Measurements from ENCODE around the gene FNDC1. TPM values are rescaled to one million over a fixed set of nuclear protein-coding genes. Genes with fewer than 3 reads are reported as not detected.
"Not testable (repeated sequence)": the region's sequence is repeated elsewhere in the genome, so short reads cannot be mapped to it uniquely, and the experiment has no call there.

FNDC1 gene
- total and polyA plus RNA-seq, 2 donors (not counting 1 experiment from before 2014, with no cell fraction given), result under 0.01 to 0.03 TPM

DNA sequence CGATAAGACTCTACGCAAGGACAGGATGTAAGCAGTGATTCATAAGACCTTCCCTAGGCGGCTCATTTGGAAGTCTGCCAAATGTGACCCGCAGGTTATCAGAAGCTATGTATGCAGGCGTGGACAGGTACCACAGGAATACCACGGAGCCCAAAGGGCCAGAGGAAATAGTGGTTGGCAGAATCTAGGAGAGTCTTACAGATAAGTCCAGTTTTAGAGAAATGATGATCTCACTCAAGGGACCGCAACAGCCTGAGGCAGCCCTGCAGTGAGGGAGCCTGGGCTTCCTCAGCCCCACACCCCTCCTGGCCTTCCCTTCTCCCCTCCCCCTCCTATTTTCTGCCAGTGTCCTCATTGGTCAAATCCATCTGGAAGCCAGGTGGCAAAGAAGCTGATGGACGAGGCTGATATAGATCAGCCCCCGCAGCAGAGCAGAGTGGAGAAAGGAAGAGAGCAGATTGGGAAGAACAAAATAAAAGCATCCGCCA is 110.6 kb downstream of the FNDC1 start:
- TF ChIP-seq CTCF (conservative IDR thresholded peaks at IDR 0.05 in 1 of 2, IDR thresholded peaks at IDR 0.05 in 1 of 2; ENCODE audit: low read depth in 1 of 2, low read length in 2 of 2), result no peak
- no peak for TF ChIP-seq EZH2 (IDR thresholded peaks at IDR 0.05; ENCODE audit: low read length, missing control alignments)
- H4K20me1 ChIP-seq (ENCODE audit: control insufficient read depth, extremely low read depth, insufficient read depth, low read length), result no peaks in the 10 kb centered on the region
- no peaks in the 10 kb centered on the region for H3K27me3 ChIP-seq (ENCODE audit: control insufficient read depth, insufficient read depth, low read length)
- H3K79me2 ChIP-seq (ENCODE audit: control insufficient read depth, insufficient read depth, low read length), result no peaks in the 10 kb centered on the region
- no peak overlapping the region for H3K4me3 ChIP-seq (replicated peaks in 1 of 4; ENCODE audit: control extremely low read depth in 1 of 4, insufficient read depth in 1 of 4, low read depth in 3 of 4, low read length in 4 of 4)
- H3K9me3 ChIP-seq (ENCODE audit: control insufficient read depth, insufficient read depth, low read depth, low read length), result no peaks in the 10 kb centered on the region
- H3K4me2 ChIP-seq (ENCODE audit: extremely low read depth, insufficient read depth, low read length), result no peak overlapping the region
- no peak overlapping the region for H3K27ac ChIP-seq (ENCODE audit: insufficient read depth, low read length)
- no peak overlapping the region for H2AFZ ChIP-seq (ENCODE audit: low read length)
- H3K4me1 ChIP-seq (ENCODE audit: control insufficient read depth, extremely low read depth, insufficient read depth, low read length), result no peaks in the 10 kb centered on the region
- H3K9ac ChIP-seq (ENCODE audit: insufficient read depth, low read length), result no peak overlapping the region
- DNase-seq (ENCODE audit: low read depth in 2 of 2), result peak in 1 of 2 donors; percentile 46
- H3K36me3 ChIP-seq (ENCODE audit: control insufficient read depth, insufficient read depth, low read length), result no peaks in the 10 kb centered on the region

GRCh38 chr6:159282421-159282820 is 113.2 kb downstream of the FNDC1 start:
- no peaks in the 10 kb centered on the region for H3K4me1 ChIP-seq (ENCODE audit: control insufficient read depth, extremely low read depth, insufficient read depth, low read length)
- H3K9ac ChIP-seq (ENCODE audit: insufficient read depth, low read length), result no peak overlapping the region
- no peaks in the 10 kb centered on the region for H3K79me2 ChIP-seq (ENCODE audit: control insufficient read depth, insufficient read depth, low read length)
- no peak for DNase-seq (ENCODE audit: low read depth in 2 of 2)
- H3K27me3 ChIP-seq (ENCODE audit: control insufficient read depth, insufficient read depth, low read length), result no peaks in the 10 kb centered on the region
- H3K9me3 ChIP-seq (ENCODE audit: control insufficient read depth, insufficient read depth, low read depth, low read length), result no peaks in the 10 kb centered on the region
- no peak overlapping the region for H3K4me2 ChIP-seq (ENCODE audit: extremely low read depth, insufficient read depth, low read length)
- no peak overlapping the region for H3K27ac ChIP-seq (ENCODE audit: insufficient read depth, low read length)
- no peaks in the 10 kb centered on the region for H3K36me3 ChIP-seq (ENCODE audit: control insufficient read depth, insufficient read depth, low read length)
- TF ChIP-seq CTCF (conservative IDR thresholded peaks at IDR 0.05 in 1 of 2, IDR thresholded peaks at IDR 0.05 in 1 of 2; ENCODE audit: low read depth in 1 of 2, low read length in 2 of 2) (no peak), EZH2 (IDR thresholded peaks at IDR 0.05; ENCODE audit: low read length, missing control alignments) (no peak)
- H4K20me1 ChIP-seq (ENCODE audit: control insufficient read depth, extremely low read depth, insufficient read depth, low read length), result no peaks in the 10 kb centered on the region
- no peak overlapping the region for H3K4me3 ChIP-seq (replicated peaks in 1 of 4; ENCODE audit: control extremely low read depth in 1 of 4, insufficient read depth in 1 of 4, low read depth in 3 of 4, low read length in 4 of 4)
- H2AFZ ChIP-seq (ENCODE audit: low read length), result no peak overlapping the region

DNA sequence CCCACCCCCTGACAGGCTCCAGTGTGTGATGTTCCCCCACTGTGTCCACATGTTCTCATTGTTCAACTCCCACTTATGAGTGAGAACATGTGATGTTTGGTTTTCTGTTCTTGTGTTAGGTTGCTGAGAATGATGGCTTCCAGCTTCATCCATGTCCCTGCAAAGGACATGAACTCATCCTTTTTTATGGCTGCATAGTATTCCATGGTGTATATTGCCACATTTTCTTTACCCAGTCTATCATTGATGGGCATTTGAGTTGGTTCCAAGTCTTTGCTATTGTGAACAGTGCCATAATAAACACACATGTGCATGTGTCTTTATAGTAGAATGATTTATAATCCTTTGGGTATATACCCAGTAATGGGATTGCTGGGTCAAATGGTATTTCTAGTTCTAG is 115.5 kb downstream of the FNDC1 start:
- not testable (repeated sequence) for H3K79me2 ChIP-seq (ENCODE audit: control insufficient read depth, insufficient read depth, low read length); H3K9ac ChIP-seq (ENCODE audit: insufficient read depth, low read length); H3K27me3 ChIP-seq (ENCODE audit: control insufficient read depth, insufficient read depth, low read length); H2AFZ ChIP-seq (ENCODE audit: low read length); H4K20me1 ChIP-seq (ENCODE audit: control insufficient read depth, extremely low read depth, insufficient read depth, low read length); H3K27ac ChIP-seq (ENCODE audit: insufficient read depth, low read length); H3K36me3 ChIP-seq (ENCODE audit: control insufficient read depth, insufficient read depth, low read length); H3K4me1 ChIP-seq (ENCODE audit: control insufficient read depth, extremely low read depth, insufficient read depth, low read length); H3K9me3 ChIP-seq (ENCODE audit: control insufficient read depth, insufficient read depth, low read depth, low read length); DNase-seq (ENCODE audit: low read depth in 2 of 2); H3K4me2 ChIP-seq (ENCODE audit: extremely low read depth, insufficient read depth, low read length); H3K4me3 ChIP-seq (replicated peaks in 1 of 4; ENCODE audit: control extremely low read depth in 1 of 4, insufficient read depth in 1 of 4, low read depth in 3 of 4, low read length in 4 of 4)
